Endothelial cell of umbilical vein (primary cell): ENCODE measurements around the gene TDRD10. TPM values are rescaled to one million over a fixed set of nuclear protein-coding genes. Genes with fewer than 3 reads are reported as not detected.

ENCODE experiments used
- BruUV-seq: library from RNA; stranded (reverse); fragments of 400-500 nt; replicated peaks from 2 replicates; lab custom pipeline; 2021; lab: Mats Ljungman, UMichigan
- CTCF ChIA-PET: fragments of 300-600, 350-600 bp; sonication (Branson Sonifier 250); formaldehyde crosslinking; loops from one replicate; lab custom pipeline; 2021; ENCODE audit warnings: antibody characterized with exemption, inconsistent platforms; lab: Charles Lee
- POLR2A ChIA-PET: fragments of 300-600, 350-600 bp; sonication (Branson Sonifier 250); formaldehyde crosslinking; loops from one replicate; lab custom pipeline; 2021; ENCODE audit warnings: antibody characterized with exemption, inconsistent platforms; lab: Charles Lee
- DNase-seq: peaks from one replicate; pipeline ENCODE4 v3.0.0-alpha.2; 2011; ENCODE audit warnings: low read depth, low spot score
- FAIRE-seq: peaks from 2 replicates; lab custom pipeline; 2011; peaks lifted over from hg19 to GRCh38; lab: Jason Lieb, UNC
- H2AFZ ChIP-seq: 2 replicates; pipeline ENCODE4 v1.6.0; 2012; ENCODE audit warnings: low read depth, low read length, control low read depth, inconsistent platforms
- H3K27ac ChIP-seq: 2 replicates; pipeline ENCODE4 v1.5.1; 2011; ENCODE audit warnings: low read depth, mild to moderate bottlenecking, control low read depth, low read length, moderate library complexity; ENCODE audit not compliant: insufficient read depth
- H3K27me3 ChIP-seq, 2 experiments: 2 replicates each; pipeline versions ENCODE4 v1.6.0 to v1.6.1; 2011; ENCODE audit warnings: low read length in 2 of 2, mixed read lengths in 1 of 2; ENCODE audit not compliant: control insufficient read depth in 2 of 2, insufficient read depth in 2 of 2
- H3K36me3 ChIP-seq, 2 experiments: 2 replicates in 1 of 2; 3 replicates in 1 of 2; pipeline ENCODE4 v1.5.1; 2011; ENCODE audit warnings: low read length in 2 of 2, mild to moderate bottlenecking in 1 of 2, moderate library complexity in 1 of 2; ENCODE audit not compliant: control insufficient read depth in 2 of 2, insufficient read depth in 2 of 2; ENCODE audit errors: extremely low read depth in 1 of 2
- H3K4me1 ChIP-seq: 3 replicates; pipeline ENCODE4 v1.5.1; 2011; ENCODE audit warnings: mild to moderate bottlenecking, low read length; ENCODE audit not compliant: control insufficient read depth, insufficient read depth; ENCODE audit errors: extremely low read depth
- H3K4me2 ChIP-seq: 2 replicates; pipeline ENCODE4 v1.6.1; 2011; ENCODE audit warnings: low read length, control low read depth, mixed read lengths; ENCODE audit not compliant: insufficient read depth
- H3K4me3 ChIP-seq, 3 experiments: fragments of 200-600 bp in 1 of 3; sonication (generic), shearing (Covaris generic) in 1 of 3; replicated peaks in 1 of 3; 2 replicates each; pipeline ENCODE4 v1.5.1; 2011 to 2016; ENCODE audit warnings: control low read depth in 3 of 3, low read length in 3 of 3, mild to moderate bottlenecking in 2 of 3, inconsistent platforms in 1 of 3, low read depth in 1 of 3, moderate library complexity in 1 of 3; ENCODE audit not compliant: insufficient read depth in 1 of 3
- H3K79me2 ChIP-seq: 2 replicates; pipeline ENCODE4 v1.6.0; 2012; ENCODE audit warnings: low read length, inconsistent platforms; ENCODE audit not compliant: control insufficient read depth, insufficient read depth
- H3K9ac ChIP-seq: replicated peaks from 2 replicates; pipeline ENCODE3; 2011; ENCODE audit warnings: low read length, control low read depth; ENCODE audit not compliant: insufficient read depth; ENCODE audit errors: extremely low read depth
- H3K9me1 ChIP-seq: replicated peaks from 3 replicates; pipeline ENCODE4 v1.6.0; 2011; ENCODE audit warnings: mild to moderate bottlenecking, low read length; ENCODE audit not compliant: control insufficient read depth, insufficient read depth; ENCODE audit errors: extremely low read depth
- H3K9me3 ChIP-seq: replicated peaks from 2 replicates; pipeline ENCODE4 v1.5.1; 2012; ENCODE audit warnings: low read length, inconsistent platforms; ENCODE audit not compliant: control insufficient read depth, insufficient read depth
- H4K20me1 ChIP-seq: replicated peaks from 2 replicates; pipeline ENCODE3; 2011; ENCODE audit warnings: mild to moderate bottlenecking, low read length; ENCODE audit not compliant: control insufficient read depth, insufficient read depth; ENCODE audit errors: extremely low read depth
- EZH2 ChIP-seq: IDR thresholded peaks from 2 replicates; pipeline ENCODE4 v1.6.1; 2012; ENCODE audit warnings: borderline replicate concordance, low read depth, mild to moderate bottlenecking, moderate library complexity, low read length, inconsistent platforms; ENCODE audit not compliant: severe bottlenecking
- GATA2 ChIP-seq: IDR thresholded peaks from 2 replicates; pipeline ENCODE4 v1.7.0; 2011; ENCODE audit warnings: low read depth, mild to moderate bottlenecking, moderate library complexity, mixed read lengths, low read length; ENCODE audit not compliant: insufficient read length, insufficient read depth
- MYC ChIP-seq: IDR thresholded peaks from one replicate; pipeline ENCODE4 v1.6.1; 2011; ENCODE audit warnings: mild to moderate bottlenecking, low read depth, low read length
- POLR2AphosphoS5 ChIP-seq: IDR thresholded peaks from 2 replicates; pipeline ENCODE4 v1.6.1; 2012; ENCODE audit warnings: low read depth, mild to moderate bottlenecking, control low read depth, low read length, moderate library complexity; ENCODE audit not compliant: insufficient read depth
- dilution Hi-C: fragments of 300-500 bp; cut with MboI; formaldehyde crosslinking; loops from one replicate; pipeline ENCODE4 v1.15.0; 2019; ENCODE audit warnings: low sequenced_read_pairs; ENCODE audit not compliant: extremely low pct_ligation_motif_present
- intact Hi-C: fragments of 100-400 bp; cut with micrococcal nuclease; formaldehyde crosslinking; loops from one replicate; pipeline ENCODE4 v1.10.0; 2022
- polyA plus RNA-seq, 4 experiments: library from polyadenylated mRNA; depleted of rRNA in 3 of 4; stranded (reverse) in 3 of 4; unstranded in 1 of 4; fragments of >200 nt; gene quantifications; 2 replicates each; pipeline versions ENCODE4 v1.2.1 to v1.2.3, GENCODE V29; 2011 to 2012; ENCODE audit warnings: missing spikeins in 1 of 4
- total RNA-seq: library from RNA; stranded (reverse); gene quantifications from 2 replicates; pipeline ENCODE4 v1.2.3, GENCODE V29; 2021
- TF ChIP-seq, protein P1 (sequence below): IDR thresholded peaks from 2 replicates; pipeline ENCODE4 v1.6.1; 2011; ENCODE audit not compliant: insufficient read depth, insufficient read length
- TF ChIP-seq, protein P2 (sequence below), 2 donors: IDR thresholded peaks; 1 replicate in 1 of 2; 2 replicates in 1 of 2; pipeline ENCODE4 v1.5.1; 2011; ENCODE audit warnings: low read length in 2 of 2, mild to moderate bottlenecking in 2 of 2, moderate library complexity in 2 of 2, control low read depth in 1 of 2, inconsistent platforms in 1 of 2, low read depth in 1 of 2; ENCODE audit not compliant: insufficient read depth in 1 of 2; ENCODE audit errors: extremely low read depth in 1 of 2

TDRD10 gene
- total and polyA plus RNA-seq, 2 donors (not counting 3 experiments of a cell fraction or from before 2014, with no cell fraction given), result 6.1 to 9.1 TPM

DNA sequence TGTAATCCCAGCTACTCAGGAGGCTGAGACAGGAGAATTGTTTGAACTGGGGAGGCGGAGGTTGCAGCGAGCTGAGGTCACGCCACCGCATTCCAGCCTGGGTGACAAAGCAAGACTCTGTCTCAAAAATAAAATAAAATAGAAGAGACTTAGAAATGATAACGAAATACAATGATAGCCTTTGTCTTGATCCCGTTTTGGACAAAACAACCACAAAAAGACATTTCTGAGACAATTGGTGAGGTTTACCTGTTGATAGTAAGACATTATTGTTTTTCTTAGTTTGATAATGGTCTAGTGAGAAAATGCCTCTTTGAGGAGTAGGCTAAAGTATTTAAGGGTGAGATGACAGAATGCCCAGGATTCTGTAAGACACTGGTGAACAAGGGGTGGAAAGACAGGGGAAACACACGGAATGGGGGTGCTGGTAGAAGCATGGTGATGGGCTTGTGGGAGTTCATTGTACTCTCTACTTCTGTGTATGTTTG lies 12.1 kb downstream of the TDRD10 start:
- Histone ChIP-seq H3K9me3 (no peaks in the 10 kb centered on the region), H3K27ac (no peak overlapping the region), H4K20me1 (no peaks in the 10 kb centered on the region), H2AFZ (no peak overlapping the region), H3K9me1 (no peaks in the 10 kb centered on the region), H3K4me2 (no peak overlapping the region), H3K36me3 (no peaks in the 10 kb centered on the region), H3K79me2 (no peaks in the 10 kb centered on the region), H3K9ac (no peak overlapping the region), H3K4me1 (no peaks in the 10 kb centered on the region), H3K27me3 (no peaks in the 10 kb centered on the region), H3K4me3 (no peak overlapping the region)
- BruUV-seq, result no TSS peak
- dilution Hi-C loops, result no loop called here
- POLR2A ChIA-PET, result no interaction called here
- no peak for DNase-seq
- no peak for FAIRE-seq
- TF ChIP-seq, protein P1, sequence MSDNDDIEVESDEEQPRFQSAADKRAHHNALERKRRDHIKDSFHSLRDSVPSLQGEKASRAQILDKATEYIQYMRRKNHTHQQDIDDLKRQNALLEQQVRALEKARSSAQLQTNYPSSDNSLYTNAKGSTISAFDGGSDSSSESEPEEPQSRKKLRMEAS, result no peak
- no peak for TF ChIP-seq EZH2
- no peak for TF ChIP-seq MYC
- TF ChIP-seq POLR2AphosphoS5, result no peak
- TF ChIP-seq, protein P2, sequence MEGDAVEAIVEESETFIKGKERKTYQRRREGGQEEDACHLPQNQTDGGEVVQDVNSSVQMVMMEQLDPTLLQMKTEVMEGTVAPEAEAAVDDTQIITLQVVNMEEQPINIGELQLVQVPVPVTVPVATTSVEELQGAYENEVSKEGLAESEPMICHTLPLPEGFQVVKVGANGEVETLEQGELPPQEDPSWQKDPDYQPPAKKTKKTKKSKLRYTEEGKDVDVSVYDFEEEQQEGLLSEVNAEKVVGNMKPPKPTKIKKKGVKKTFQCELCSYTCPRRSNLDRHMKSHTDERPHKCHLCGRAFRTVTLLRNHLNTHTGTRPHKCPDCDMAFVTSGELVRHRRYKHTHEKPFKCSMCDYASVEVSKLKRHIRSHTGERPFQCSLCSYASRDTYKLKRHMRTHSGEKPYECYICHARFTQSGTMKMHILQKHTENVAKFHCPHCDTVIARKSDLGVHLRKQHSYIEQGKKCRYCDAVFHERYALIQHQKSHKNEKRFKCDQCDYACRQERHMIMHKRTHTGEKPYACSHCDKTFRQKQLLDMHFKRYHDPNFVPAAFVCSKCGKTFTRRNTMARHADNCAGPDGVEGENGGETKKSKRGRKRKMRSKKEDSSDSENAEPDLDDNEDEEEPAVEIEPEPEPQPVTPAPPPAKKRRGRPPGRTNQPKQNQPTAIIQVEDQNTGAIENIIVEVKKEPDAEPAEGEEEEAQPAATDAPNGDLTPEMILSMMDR (IDR thresholded peaks at IDR 0.05; ENCODE audit: extremely low read depth in 1 of 2, insufficient read depth in 1 of 2, low read depth in 1 of 2, low read length in 2 of 2), result no peak
- TF ChIP-seq GATA2, result no peak
- CTCF ChIA-PET, result no interaction called here
- intact Hi-C loops, result no loop called here
